Measurements from ENCODE around the gene SHFL.

The SHFL gene

GRCh38 chr19:10084803-10085202, 1.3 kb upstream of the SHFL start:
- no peak for DNase-seq (ENCODE audit: low read depth, low spot score)
- in situ Hi-C loops (cut with HindIII; ENCODE audit: low sequenced_read_pairs), result no loop called here
- TF ChIP-seq, protein P1, sequence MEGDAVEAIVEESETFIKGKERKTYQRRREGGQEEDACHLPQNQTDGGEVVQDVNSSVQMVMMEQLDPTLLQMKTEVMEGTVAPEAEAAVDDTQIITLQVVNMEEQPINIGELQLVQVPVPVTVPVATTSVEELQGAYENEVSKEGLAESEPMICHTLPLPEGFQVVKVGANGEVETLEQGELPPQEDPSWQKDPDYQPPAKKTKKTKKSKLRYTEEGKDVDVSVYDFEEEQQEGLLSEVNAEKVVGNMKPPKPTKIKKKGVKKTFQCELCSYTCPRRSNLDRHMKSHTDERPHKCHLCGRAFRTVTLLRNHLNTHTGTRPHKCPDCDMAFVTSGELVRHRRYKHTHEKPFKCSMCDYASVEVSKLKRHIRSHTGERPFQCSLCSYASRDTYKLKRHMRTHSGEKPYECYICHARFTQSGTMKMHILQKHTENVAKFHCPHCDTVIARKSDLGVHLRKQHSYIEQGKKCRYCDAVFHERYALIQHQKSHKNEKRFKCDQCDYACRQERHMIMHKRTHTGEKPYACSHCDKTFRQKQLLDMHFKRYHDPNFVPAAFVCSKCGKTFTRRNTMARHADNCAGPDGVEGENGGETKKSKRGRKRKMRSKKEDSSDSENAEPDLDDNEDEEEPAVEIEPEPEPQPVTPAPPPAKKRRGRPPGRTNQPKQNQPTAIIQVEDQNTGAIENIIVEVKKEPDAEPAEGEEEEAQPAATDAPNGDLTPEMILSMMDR (IDR thresholded peaks at IDR 0.05; ENCODE audit: low read depth, low read length), result no peak
- no peak overlapping the region for H3K4me3 ChIP-seq (ENCODE audit: low read depth, low read length)

GRCh38 chr19:10086591-10087192, 575 bp downstream of the SHFL start:
- TF ChIP-seq, protein P1 (IDR thresholded peaks at IDR 0.05; ENCODE audit: low read depth, low read length), result no peak
- H3K4me3 ChIP-seq (ENCODE audit: low read depth, low read length), result peak overlapping the region; percentile 94
- no peak for DNase-seq (ENCODE audit: low read depth, low spot score)
- in situ Hi-C loops (cut with HindIII; ENCODE audit: low sequenced_read_pairs), result no loop called here

GRCh38 chr19:10087296-10088061, 1.4 kb downstream of the SHFL start:
- in situ Hi-C loops (cut with HindIII; ENCODE audit: low sequenced_read_pairs), result no loop called here
- H3K4me3 ChIP-seq (ENCODE audit: low read depth, low read length), result peak overlapping the region; percentile 94
- TF ChIP-seq, protein P1 (IDR thresholded peaks at IDR 0.05; ENCODE audit: low read depth, low read length), result no peak
- no peak for DNase-seq (ENCODE audit: low read depth, low spot score)

DNA sequence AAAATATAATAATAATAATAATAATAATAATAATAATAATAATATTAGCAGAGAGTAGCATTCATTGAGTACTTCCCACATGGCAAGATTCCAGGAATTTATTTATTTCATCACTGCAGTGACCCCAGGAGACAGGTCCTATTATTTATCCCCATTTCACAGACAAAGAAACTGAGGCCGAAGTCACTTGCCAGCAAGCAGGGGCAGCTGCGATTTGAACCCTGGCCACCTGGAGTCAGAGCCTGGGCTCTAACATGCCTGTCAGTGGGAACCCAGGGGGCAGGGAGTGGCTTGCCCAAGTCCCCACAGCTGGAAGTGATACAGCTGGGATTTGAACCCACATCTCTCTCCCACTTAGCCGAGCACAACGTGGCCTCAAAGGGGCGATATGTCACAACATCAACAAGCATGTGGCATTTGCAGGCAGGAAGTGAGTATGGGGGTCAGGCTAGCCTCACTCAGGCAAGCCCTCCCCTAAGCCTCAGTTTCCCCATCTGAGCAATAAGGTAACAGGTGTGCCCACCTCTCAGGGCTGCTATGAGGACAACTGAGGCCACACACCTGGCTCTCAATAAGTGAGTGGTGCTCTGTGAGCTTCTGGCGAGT, 2.9 kb downstream of the SHFL start:
- TF ChIP-seq, protein P1 (IDR thresholded peaks at IDR 0.05; ENCODE audit: low read depth, low read length), result no peak
- no peak for DNase-seq (ENCODE audit: low read depth, low spot score)
- no peak overlapping the region for H3K4me3 ChIP-seq (ENCODE audit: low read depth, low read length)
- in situ Hi-C loops (cut with HindIII; ENCODE audit: low sequenced_read_pairs), result no loop called here

DNA sequence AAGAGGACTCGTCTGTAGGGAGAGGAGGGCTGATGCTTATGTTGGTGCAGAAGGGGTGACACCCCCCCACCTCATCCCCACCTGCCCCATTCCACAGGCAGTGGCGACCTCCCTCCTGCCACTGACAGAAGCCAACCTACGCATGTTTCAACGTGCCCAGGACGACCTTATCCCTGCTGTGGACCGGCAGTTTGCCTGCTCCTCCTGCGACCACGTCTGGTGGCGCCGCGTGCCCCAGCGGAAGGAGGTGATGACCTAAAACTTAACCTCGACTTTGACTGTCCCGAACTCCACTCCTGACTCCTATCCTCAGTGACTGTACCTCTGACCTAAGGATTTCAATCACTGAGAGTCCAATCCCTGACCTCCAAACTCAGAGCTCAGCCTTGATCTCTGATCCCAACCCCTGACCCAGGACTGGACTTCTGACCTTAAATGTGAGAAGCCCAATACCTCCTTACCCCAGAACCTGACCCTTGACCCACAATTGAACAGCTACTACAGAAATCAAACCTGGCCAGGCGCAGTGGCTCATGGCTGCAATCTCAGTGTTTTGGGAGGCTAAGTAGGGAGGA, 3.8 kb downstream of the SHFL start:
- DNase-seq (ENCODE audit: low read depth, low spot score), result no peak
- no peak overlapping the region for H3K4me3 ChIP-seq (ENCODE audit: low read depth, low read length)
- TF ChIP-seq, protein P1 (IDR thresholded peaks at IDR 0.05; ENCODE audit: low read depth, low read length), result no peak
- in situ Hi-C loops (cut with HindIII; ENCODE audit: low sequenced_read_pairs), result no loop called here

DNA sequence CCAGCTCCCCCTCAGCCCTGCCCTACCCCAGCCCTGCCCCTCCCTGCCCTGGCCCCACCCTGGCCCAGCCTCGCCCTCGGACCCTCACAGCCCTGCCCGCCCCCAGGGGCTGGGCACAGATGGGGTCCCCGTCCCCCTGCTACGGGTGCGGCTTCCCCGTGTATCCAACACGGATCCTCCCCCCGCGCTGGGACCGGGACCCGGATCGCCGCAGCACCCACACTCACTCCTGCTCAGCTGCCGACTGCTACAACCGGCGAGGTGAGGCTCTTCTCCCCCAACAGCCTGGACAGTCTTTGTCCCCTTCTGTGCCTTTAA, 5.2 kb downstream of the SHFL start:
- H3K4me3 ChIP-seq (ENCODE audit: low read depth, low read length), result no peak overlapping the region
- DNase-seq (ENCODE audit: low read depth, low spot score), result no peak
- in situ Hi-C loops (cut with HindIII; ENCODE audit: low sequenced_read_pairs), result no loop called here
- TF ChIP-seq, protein P1 (IDR thresholded peaks at IDR 0.05; ENCODE audit: low read depth, low read length), result no peak

Measured in astrocyte of the spinal cord (primary cell).